COLO668 (cell line): ENCODE data around the gene PRRT1B.
"Not testable (repeated sequence)": the region's sequence is repeated elsewhere in the genome, so short reads cannot be mapped to it uniquely, and the experiment has no call there.

Experiments used
- DNase-seq: peaks from one replicate; lab custom pipeline; 2025; ENCODE audit not compliant: unreplicated experiment; lab: John Stamatoyannopoulos, UW

Gene PRRT1B

DNA sequence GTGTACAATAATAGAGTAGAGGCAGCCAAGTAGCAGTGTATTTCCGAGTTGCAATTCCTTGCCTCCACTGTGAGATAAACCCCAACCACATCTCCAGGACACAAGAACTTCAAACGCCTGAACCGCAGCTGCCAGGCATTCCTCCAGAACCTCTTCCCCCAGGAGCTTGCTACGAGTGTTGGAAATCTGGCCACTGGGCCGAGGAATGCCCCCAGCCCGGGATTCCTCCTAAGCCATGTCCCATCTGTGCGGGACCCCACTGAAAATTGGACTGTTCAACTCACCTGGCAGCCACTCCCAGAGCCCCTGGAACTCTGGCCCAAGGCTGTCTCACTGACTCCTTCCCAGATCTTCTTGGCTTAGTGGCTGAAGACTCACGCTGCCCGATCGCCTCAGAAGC lies 3.9 kb downstream of the PRRT1B start:
- not testable (repeated sequence) for DNase-seq

DNA sequence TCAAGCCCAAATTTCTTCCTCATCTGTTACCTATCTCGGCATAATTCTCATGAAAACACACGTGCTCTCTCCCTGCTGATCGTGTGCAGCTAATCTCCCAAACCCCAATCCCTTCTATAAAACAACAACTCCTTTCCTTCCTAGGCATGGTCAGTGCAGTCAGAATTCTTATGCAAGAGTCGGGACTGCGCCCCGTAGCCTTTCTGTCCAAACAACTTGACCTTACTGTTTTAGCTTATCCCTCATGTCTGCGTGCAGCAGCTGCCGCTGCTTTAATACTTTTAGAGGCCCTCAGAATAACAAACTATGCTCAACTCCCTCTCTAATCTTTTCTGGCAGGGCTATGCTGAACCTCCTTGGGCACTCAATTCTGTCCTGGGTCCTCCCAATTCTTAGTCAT lies 5.1 kb downstream of the PRRT1B start:
- DNase-seq, result not testable (repeated sequence)

DNA sequence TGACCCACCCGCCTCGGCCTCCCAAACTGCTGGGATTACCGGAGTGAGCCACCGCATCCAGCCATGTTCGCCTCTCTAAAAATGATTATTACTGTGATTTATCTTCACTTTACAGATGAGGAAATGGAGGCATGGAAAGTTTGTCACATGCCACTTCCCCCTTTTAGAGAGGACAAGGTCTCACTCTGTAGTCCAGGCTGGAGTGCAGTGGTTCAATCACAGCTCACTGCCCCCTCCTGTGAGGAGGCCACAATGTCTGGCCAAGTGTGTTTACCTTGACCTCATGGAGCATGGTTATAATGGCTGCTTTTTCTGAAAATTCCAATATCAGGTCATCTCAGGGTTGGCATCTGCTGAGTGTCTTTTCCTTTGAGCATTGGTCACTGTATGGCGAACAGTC lies 6.7 kb downstream of the PRRT1B start:
- no peak for DNase-seq

DNA sequence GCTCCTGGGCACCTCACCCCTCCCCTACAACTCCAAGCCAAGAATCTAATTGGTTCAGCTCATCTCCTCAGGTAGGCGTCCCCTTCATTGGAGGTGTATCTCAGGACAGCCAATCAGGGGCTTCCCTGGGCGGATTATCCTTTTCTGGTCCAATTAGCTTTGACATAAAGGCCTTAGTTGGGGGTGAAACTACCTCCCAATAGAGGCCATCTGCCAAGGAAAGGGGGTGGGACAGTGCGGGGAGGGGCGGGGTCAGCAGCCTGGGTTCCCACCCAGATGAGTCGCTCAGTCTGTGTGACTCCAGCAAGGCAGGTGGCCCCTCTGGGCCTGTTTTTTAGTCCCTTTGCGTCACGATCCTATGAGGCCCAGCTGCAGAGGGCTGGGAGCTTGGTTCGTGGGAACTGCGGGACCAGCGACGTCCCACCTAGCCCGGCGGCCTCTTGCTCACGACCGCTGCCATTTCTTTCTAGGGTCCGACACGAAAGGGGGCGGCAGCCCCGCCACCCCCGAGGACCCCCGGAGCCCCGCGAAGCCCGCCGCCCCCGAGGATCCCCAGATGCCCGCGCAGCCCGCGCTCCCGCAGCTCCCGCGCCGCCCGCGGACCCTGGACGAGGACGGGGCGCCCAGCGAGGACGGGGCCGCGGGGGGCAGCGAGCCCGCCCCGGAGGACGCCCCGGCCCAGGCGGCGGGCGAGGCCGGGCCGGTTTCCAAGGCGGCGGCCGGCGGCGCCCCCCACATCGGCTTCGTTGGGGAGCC lies 8.9 kb downstream of the PRRT1B start:
- no peak for DNase-seq

DNA sequence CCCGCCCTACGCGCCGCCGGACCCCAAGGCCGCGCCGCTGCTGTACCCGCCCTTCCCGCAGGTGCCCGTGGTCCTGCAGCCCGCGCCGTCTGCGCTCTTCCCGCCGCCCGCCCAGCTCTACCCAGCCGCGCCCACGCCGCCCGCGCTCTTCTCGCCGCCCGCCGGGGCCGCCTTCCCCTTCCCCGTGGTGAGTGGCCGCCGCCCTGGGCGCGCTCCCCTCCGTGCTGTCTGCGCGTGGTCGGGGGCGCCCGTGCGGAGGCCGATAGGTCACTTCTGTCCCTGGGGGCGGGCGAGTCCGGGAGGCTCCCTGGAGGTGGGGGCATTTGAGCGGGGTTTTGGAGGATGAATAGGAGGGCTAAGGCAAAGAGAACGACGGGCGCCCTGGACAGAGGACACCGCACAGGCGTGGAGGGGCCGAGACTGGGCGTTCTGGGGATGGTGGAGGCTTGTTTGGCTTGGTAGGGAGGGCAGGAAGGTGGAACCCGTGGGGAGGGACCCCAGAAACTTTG lies 9.6 kb downstream of the PRRT1B start:
- no peak for DNase-seq

DNA sequence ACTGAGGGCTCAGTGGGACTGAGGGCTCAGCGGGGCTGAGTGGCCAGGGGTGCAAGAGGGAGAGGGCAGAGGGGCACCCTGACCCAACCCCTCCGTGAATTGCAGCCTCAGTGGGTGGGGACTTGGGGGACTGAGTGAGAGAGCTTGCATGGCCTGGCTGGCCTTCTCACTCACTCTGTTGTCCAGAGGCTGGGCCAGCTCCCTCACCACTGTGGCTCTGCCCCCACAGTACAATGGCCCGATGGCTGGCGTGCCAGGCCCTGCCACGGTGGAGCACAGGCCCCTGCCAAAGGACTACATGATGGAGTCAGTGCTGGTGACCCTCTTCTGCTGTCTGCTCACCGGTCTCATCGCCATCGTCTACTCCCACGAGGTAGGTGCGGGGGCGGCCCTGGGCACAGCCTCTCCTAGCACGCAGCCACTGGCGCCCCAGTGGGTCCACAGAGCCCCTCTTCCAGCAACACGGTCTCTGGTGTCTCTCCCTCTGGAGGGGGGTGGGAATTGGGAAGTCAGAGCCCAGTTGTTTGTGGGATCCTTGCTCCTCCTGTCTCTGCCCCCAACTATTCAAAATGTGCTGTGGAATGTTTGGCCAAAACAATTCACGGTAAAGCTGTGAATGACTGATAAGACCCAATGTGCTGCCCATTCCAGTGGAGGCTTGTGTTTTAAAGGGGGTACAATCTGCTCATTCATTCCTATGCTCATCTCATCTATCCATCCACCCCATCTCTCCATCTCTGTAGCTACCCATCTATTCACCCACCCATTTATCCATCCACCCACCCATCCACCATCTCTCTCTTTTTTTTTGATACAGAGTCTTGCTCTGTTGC lies 10.7 kb downstream of the PRRT1B start:
- no peak for DNase-seq

DNA sequence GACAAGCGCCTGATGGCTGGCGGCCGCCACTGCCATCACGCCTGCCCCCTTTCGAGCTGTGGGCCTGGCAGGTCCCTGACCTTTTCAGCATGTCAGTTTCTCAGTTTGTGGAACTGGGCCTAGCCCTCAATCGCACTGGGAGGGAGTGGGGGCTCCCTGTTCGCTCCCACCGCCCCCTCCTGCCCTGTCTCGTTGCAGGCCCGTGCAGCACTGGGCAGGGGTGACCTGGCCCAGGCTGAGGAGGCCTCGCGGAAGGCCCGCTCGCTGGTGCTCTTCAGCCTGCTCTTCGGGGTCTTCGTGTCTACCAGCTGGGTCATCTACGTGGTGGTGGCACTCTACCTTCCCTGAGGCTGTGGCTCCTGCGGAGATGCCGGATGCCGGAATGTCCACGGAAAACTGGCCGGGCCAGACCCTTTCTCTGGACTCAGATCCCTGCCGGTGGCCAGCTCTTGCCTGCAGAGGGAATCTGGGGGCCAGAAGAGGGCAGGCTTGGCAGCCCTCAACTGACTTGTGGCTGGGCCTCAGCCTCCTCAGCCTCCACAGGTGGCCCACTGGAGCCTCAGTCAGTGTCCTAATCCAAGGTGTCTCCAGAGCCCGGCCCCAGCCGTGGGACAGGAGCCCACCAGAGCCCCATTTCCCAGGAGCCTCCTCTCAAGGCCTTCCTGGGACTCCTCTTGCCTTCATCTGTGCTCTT lies 12.7 kb downstream of the PRRT1B start:
- DNase-seq, result no peak

DNA sequence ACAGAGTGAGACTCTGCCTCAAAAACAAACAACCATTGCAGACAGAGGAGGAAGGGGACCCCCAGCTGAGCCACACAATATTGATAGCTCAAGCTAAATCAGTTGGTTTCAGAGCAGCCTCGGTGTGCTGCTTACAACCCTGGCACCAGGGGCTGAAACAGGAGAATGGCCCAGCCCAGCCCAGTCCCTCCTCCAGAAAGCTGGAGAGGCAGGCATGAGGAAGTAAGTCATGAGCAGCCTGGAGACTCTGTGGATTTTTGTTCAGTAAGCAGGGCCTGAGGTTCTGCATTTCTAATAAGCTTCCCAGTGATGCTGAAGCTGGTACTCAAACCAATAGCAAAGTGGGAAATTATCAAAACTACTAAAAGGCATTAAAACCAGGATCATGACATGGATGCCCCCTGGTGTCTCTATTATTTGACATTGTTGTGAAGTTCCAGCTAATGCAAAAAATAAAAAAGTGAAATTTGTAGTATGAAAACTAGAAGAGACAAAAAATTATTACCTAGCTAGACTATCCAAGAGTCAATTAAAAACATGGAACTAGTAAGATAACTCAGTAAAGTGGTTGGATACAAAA lies 14.2 kb downstream of the PRRT1B start:
- no peak for DNase-seq

DNA sequence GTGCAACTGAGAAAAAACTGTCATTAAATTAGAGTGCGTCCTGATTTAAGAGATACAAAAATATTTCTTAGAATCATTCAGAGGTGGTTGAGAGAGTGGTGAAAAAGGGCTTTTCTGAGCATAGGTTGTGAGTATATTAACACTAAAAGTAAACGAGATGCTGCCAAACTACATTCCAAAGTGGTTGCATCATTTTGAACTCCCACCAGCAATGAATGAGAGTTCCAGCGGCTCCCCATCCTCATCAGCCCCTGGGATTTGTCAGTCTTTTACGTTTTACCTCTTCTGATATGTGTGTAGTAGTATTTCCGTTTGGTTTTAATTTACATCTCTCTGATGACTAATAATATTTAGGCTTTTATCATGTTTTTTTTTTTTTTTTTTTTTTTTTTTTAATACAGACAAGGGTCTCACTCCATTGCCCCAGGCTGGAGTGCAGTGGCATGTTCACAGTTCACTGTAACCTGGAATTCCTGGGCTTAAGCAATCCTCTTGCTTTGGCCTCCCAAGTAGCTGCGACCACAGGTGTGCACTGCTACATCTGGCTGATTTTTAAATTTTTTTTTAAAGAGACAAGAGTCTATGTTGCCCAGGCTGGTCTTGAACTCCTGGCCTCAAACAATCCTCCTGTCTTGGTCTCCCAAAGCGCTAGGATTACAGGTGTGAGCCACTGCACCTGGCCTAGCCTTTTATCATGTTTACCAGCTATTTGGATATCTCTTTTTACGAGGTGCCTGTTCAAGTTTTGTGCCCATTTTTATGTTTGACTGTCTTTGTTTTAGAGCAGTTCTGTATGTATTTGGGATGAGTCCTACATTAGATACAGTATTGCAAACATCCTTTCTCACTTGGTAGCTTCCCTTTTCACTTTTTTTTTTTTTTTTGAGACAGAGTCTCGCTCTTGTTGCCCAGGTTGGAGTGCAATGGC lies 17.0 kb downstream of the PRRT1B start:
- no peak for DNase-seq

DNA sequence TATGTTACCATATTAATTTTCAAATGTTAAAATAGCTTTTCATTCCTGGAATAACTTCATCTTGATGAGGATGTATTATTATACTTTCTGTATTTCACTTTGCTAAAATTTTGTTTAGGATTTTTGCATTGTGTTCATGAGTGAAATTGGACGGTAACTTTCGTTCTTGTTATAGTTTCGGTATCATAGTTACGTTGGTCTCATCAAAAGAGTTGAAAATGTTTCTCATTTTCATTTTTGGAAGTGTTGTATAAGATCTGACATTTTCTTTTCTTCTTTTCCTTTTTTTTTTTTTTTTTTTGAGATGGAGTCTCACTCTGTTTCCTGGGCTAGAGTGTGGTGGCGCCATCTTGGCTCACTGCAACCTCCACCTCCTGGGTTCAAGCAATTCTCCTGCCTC lies 20.0 kb downstream of the PRRT1B start:
- no peak for DNase-seq

DNA sequence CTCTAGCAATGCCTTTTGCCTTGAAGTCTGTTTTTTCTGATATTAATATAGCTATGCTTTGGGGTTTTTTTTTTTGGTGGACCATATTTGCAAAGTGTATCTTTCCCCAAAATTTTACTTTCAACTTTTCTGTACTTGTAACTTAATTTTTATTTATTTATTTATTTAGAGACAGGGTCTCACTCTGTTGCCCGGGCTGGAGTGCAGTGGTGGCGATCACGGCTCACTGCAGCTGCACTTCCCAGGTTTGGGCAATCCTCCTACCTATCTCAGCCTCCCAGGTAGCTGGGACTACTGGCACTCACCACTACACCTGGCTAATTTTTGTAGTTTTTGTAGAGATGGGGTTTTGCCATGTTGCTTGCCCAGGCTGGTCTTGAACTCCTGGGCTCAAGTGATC lies 20.8 kb downstream of the PRRT1B start:
- no peak for DNase-seq

DNA sequence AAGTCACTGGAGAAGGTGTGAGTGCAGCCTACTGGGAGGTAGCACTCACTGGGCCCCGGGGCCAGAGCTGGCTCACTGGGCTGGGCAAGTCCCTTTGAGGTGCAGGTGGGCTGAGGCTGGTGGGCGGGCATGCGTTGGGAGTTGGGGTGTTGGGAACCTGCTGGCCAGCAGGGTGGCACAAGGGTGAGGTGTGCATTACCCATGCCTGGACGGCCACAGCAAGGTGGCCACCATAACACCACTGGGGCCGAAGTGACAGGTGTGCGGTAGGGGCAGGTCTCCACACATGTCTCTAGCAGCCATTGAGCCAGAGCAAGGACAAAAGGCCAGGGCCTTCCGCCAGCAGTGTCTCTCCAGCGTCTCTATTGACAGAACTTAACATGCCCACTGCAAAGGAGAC lies 22.6 kb downstream of the PRRT1B start:
- DNase-seq, result no peak

DNA sequence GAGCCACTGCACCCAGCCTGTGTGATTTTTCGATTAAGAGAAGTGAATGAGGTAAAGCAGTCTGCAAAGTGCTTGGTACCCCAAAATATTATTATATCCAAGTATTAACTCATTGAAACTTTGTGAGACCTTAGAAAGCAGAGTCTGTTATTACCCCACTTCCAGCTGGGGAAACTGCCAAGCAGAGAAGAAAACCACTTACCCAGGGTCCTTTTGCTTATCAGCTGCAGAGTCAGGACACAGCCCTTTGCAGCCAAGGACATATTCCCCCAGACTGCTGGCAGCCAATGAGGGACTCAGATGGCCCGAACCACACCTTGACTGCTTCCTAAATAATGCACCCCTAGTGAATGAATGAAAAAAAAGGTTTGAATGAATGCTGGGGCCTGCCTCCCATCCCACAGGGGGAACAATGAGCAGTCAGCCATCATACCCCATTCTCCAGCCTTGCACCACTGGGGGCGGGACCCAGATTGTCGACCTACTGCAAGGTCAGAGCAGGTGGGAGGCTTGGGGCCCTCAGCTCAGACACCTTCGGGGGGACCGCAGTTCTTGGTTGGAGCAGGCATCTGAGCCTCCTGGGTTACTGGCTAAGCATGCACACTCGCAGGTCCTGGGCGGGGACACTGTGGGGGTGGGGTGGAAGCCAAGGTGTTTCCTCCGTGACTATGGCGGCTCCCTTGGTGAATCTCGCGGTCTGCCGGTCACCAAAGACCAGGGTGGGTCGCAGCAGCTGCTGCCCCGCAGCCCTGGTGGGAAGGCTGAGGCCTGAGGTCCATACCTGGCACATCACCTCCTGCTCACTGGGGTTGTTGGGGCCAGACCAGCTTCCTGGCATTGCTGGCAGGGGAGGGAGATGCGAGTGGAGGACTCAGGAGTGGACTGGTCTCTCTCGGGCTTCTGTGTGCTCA lies 29.7 kb downstream of the PRRT1B start:
- DNase-seq, result no peak

DNA sequence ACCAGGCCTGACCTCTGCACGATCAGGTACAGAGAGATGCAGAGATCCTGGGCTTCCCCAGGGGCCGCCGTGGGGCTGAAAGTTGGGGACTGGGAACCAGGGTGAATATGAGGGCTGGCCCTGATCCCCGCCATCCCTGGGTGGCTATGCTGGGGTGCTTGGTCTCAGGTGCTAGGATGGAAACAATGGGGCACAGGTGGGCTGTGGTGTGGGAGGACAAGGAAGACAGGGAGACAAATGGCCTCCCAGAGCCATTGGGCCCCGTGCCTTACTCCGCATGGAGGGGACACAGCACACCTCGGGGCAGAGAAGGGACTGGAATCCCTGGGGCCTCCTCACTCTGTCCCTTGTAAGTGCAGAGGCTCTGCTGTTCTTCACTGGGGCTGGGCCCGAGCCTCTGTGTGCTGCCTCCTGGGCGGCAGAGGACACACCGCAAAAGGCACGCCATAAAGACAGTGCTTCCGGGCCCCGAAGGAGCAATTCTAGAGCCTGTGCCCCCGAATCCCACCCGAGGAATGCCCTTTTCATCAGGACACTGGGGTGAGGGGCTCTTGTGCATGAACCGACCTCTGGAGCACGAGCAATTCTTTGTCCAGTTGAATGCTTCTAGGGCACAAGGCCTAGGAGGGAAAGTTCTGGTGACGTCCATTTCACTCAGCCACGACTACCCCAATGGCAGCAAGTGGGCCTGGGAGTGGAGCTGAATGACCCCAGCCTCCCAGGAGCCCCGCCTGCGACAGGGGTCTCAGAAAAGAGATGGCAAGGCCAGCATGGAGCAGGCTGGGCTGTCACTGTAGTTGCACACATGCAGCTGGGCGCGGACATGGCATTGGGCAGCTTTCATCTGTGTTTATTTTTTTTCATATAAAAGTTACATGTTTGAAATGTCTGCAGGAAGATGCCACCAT lies 30.9 kb downstream of the PRRT1B start:
- DNase-seq, result no peak

DNA sequence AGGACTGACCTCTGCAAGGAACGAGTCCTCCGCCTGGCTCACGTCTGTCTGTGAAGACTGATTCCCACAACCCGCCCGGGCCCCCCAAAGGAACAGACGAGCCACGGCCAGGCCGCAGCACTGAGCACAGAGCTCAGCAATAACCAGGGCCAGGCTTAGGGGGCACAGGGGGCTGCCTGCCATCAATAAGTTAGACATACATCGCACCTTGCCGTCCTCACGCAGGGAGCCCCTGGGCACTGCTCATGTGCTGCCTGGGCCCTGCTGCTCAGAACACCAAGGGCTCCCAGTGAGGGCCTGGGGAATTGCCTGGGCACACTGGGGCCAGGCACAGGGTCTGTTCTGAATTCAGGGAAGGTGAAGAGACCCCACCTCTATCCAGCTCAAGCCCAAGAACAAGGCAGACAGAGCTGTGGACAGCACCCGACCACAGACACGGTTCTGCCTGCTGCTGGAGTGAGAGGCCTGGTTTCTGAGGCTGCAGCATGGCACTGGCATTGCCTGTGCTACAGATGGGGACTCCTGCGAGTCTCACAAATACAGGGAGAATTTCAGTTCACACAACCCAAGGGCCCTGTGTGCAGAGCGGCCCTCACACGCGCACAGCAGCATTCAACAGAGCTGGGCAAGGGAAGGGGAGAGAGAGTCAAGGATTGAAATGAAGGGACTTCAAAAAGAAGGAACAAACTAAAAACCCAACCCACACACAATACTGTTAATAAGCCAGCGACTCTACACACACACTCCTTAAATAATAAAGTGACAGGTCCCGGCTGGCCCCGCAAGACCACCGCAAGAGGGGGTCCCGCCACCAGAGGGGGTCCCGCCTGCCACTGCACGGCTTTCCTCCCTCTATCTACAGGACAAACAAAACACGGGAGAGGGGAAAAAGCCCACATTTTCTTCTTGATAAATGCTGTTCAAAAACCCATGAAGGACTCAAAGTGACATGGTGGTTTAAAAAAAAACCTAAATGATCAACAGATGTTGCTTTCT lies 32.0 kb downstream of the PRRT1B start:
- no peak for DNase-seq

DNA sequence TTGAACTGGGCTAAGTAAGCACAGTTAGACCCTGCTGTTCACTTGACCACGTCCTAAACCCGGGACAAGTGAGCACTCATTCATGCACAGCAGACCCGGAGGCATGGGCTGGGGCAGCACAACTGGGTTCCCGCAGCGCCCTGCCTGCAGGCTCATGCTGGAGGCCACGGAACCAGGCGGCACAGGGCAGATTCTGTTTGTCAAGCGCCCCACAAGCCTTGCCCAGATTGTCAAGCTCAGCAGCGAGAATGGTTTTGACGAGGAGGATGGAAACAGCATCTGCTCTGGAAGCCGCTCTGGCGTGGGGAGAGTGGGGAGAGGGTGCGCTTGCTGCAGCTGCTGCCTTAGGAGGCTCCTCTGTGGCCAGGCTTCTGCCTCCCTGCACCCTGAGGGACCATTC lies 32.7 kb downstream of the PRRT1B start:
- DNase-seq, result no peak
